Stimulated activated CD4-positive, alpha-beta T cell treated with anti-CD3 and anti-CD28 coated beads, Interleukin-12 subunit alpha, Interleukin-12 subunit beta, amount 100 ng/mL, for 4 hours (primary cell): Measurements from ENCODE around the gene NUDT19.
A peak's percentile ranks its signal among the peaks of the same experiment; 100 is the strongest.
"Not testable (repeated sequence)": the region's sequence is repeated elsewhere in the genome, so short reads cannot be mapped to it uniquely, and the experiment has no call there.

Source experiments
- DNase-seq: peaks from one replicate; pipeline ENCODE4 v3.0.0-alpha.2; 2020

The NUDT19 gene

DNA sequence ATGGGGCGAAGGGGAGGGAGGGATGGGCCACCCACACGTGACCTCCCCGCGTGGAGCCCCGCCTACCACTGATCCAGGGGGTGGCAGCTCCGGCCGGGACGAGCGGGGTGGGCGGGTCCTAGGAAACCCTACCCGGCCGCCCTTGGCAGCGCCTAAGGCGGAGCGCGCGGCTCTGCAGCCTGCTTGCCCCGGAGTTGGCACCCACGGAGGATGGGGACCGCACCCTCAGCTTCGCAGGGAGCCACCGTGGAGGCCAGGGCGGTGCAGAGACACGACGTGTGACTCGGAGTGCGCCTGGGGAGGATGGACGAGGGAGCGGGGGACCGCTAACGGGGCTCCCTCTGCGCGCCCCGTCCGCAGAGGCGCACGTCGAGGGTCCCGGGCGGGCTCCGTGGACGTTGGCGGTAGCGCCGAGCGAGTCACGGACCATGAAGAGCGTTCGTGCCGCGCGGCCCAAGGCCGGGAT, 15.9 kb upstream of the NUDT19 start, which contains the start of gene RGS9BP:
TSS of gene RGS9BP (plus strand) at position 129 of the 466 bp plus-strand sequence. CDS start 416 bp downstream, outside the sequence.
- DNase-seq: peak; percentile 60

DNA sequence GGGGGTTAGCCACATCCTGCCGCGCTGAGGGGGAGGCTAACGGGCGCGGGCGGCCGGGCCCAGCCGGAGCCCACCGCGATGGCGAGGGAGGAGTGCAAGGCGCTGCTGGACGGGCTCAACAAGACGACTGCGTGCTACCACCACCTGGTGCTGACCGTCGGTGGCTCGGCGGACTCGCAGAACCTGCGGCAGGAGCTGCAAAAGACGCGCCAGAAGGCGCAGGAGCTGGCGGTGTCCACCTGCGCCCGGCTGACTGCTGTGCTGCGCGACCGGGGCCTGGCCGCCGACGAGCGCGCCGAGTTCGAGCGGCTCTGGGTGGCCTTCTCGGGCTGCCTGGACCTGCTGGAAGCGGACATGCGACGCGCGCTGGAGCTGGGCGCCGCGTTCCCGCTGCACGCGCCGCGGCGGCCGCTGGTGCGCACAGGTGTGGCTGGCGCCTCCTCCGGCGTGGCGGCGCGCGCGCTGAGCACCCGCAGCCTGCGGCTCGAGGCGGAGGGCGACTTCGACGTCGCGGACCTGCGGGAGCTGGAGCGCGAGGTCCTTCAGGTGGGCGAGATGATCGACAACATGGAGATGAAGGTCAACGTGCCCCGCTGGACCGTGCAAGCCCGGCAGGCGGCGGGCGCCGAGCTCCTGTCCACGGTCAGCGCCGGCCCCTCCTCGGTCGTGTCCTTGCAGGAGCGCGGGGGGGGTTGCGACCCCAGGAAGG, 15.3 kb upstream of the NUDT19 start:
- DNase-seq: peak; percentile 10

DNA sequence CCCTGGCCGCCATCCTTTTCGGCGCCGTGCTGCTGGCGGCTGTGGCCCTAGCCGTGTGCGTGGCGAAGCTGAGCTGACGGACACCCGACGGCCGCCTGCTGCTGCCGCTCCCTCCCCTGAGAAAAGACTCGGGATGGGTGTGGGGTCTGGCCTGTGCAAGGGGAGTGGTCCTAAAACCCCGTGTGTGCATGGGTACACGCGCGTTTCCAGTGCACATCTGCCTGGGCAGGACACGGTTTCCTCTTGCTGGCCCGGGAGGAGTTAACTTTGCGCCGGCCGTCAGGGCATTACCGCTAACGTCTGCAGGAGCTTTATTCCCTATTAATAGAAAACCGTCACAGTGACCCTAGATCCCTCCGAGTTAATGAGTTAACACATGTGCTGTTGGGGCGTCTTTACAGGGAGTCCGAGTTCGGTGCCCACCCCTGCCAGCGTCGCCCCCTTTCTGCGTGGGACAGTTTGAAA, 14.7 kb upstream of the NUDT19 start:
- no peak for DNase-seq

DNA sequence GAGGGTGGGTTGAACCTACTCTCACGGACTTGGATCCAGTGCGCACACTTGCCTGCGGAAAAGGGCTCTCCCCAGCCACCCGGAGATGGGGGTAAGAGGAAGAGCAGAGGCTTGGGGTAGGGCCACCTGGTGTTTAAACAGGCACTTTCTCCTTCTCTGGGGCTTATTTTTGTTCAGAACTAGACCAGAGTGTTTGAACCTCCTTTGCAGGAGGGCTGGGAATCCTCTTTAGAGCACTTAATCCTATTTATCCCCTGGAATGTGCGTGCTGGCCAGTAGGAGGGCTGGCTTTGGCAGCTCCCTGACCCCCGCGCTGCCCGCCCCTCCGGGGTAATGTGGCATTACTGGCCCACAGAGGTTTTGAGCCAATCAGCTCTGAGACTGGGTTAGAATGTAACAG, 14.0 kb upstream of the NUDT19 start:
- DNase-seq: no peak

DNA sequence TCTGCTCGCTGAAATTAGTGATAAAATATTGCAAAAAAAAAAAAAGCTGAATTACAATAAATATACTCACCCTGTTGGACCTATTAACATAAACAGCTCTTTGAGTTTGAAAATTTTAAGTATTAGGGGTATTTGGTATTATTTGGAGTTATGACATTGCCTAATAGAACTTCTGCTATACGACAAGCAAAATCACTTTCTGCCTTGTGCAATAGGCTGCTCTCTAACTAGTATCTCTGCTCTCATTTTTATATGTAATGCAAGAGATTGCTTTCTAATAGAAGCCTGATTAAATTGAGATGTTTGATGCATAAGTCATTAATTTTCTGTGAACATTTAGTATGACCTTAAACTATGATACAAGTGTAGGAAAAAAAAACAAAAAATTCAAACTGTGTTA, 10.6 kb upstream of the NUDT19 start:
- no peak for DNase-seq

DNA sequence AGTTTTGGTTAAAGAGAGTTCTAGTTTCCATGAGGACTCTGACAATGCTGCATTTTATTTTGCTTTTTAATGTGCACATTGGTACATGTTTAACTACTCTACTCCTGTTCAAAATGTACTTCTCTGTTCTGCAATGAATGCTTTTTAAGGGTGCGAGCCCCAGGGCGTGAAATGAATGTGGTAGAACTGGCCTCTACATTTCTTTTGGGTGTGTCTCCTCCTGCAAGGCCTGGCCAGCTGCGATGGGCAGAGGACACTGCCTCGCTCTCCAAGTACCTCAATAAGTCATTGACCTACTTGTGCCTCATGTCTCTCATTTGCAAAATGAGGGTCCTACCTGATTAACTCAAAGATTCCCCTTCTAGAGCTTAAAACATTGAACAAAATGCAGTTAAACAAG, 9.3 kb upstream of the NUDT19 start:
- no peak for DNase-seq

DNA sequence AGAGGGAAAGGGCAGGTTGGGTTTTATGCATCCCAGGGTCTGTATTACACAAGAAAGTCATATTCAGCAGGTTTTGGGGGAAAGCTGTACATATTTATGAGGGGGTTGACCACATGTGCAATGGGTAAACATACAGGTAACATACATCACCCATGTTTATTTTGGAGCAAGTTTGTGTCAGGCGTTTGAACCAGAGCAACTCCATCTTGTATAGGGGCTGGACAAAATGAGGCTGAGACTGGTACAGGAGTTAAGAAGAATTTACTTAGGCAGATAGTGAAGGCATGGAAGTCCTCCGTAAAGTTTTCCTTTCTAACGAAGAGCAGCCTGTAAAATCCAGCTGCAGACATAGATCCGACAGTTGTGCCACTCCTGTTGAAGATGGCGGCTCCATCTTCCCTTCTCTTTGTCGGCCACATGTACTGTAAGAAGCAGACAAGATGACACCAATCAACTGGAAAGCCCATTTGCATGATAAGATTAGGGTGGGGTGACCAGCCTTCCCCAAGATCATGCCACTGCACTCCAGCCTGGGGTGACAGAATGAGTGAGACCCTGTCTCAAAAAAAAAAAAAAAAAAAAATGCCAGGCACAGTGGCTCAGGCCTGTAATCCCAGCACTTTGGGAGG, 4.7 kb upstream of the NUDT19 start:
- no peak for DNase-seq

DNA sequence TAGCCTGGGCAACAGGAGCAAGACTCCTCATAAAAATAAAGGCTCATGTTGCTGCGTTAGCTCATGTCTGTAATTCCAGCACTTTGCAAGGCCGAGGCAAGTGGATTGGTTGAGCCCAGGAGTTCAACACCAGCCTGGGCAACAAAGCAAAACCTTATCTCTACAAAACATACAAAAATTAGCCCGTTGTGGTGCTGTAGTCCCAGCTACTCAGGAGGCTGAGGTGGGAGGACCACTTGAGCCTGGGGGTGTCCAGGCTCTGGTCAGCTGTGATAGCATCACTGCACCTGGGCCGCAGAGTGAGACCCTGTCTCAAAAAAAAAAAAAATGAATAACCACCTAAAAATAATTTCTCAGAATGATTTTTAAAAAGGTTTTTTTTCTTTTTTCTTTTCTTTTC, 3.9 kb upstream of the NUDT19 start:
- no peak for DNase-seq

DNA sequence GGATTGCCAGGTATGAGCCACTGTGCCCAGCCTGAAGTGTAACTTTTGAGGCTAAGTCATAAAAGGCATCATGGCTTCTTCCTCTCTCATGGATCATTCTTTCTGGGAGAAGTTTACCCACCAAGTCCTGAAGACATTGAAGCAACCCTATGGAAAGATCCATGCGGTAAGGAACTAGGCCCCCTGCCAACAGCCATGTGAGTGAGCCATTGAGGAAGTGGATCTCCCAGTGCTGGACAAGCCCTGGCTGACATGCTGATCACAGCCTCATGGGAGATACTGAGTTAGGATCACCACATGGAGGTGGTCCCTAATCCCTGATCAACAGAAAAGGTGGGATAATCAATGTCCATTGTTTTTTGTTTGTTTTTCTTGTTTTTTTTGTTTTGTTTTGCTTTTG, 3.3 kb upstream of the NUDT19 start:
- DNase-seq: no peak

DNA sequence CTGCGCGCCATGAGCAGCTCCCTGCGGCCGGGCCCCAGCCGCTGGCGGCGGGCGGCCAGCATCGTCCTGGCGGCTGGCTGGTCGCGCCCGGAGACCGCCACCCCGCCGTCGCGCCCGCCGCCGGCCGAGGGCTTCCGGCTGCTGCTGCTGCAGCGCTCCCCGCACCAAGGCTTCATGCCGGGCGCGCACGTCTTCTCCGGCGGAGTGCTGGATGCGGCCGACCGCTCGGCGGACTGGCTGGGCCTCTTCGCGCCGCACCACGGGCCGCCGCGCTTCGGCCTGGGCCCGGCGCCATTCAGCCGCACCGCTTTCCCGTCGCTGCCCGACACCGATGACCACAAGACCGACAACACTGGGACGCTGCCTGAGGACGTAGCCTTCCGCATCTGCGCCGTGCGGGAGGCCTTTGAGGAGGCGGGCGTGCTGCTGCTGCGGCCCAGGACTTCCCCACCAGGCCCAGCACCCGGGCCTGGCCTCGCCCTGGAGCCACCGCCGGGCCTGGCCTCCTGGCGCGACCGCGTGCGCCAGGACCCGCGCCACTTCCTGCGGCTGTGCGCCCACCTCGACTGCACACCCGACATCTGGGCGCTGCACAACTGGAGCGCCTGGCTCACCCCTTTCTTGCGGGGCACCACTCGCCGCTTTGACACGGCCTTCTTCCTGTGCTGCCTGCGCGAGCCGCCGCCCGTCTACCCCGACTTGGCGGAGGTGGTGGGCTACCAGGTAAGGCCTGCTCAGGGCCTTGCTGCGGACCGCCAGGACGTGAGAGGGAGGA, 518 bp downstream of the NUDT19 start:
- DNase-seq: peak; percentile 52

DNA sequence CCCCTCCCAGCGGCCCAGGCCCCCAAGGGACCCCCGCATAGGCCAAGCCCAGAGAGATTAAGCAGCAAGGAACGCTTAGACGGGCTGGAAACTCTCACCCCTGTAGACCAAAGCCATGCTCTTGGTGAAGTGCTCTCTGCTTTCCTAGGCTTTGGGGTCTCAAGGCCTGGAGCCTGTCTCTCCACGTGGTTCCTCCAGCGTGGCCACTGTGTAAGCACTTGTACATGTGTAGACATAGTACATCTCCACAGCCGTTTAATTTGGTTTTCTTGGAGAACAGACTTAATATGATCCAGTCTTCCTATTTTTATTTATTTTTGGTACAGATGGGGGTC, 1.1 kb downstream of the NUDT19 start:
- no peak for DNase-seq

DNA sequence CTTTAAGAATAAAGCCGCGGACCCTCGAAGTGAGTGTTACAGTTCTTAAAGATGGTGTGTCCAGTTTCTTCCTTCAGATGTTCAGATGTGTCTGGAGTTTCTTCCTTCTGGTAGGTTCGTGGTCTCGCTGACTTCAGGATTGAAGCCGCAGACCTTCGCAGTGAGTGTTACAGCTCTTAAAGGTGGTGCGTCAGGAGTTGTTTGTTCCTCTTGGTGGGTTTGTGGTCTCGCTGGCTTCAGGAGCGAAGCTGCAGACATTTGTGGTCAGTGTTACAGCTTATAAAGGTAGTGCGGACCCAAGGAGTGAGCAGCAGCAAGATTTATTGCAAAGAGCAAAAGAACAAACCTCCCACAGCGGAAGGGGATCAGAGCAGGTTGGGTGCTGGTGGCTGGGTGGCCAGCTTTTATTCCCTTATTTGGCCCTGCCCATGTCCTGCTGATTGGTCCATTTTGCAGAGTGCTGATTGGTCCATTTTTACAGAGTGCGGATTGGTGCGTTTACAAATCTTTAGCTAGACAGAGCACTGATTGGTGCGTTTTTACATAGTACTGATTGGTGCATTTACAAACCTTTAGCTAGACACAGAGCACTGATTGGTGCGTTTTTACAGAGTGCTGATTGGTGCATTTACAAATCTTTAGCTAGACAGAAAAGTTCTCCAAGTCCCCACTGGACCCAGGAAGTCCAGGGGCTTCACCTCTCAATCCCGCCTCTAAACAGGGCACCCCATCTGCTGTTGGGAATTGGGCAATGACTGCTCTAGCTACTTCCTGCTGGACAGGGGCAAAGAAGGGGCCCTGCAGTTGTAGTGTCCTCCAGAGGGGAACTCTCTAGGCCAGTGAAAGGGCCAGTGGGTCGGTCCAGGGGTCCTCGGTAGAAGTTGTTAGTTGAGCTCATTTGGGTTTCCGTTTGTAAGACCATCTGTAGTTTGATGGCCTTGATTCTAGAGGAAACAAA, 1.8 kb downstream of the NUDT19 start:
- not testable (repeated sequence) for DNase-seq

DNA sequence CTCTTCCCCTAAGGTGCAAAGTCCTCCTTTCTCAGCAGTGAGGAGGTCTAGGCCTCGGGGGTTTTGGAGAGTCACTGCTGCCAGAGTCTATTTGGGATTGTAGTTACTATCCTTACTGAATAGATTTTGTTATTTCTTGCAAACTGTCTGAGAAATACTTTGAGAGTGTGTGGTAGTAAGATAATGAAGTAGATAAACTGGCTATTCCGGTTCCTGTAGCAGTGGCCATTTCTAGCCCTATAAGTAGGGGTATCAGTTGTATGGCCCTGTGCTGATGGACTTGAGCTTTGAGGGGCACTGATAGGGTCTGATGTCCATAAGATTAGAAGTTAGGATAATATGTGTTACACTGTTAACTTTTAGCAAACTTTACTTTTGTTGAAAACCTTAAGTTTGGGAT, 2.7 kb downstream of the NUDT19 start:
- not testable (repeated sequence) for DNase-seq

DNA sequence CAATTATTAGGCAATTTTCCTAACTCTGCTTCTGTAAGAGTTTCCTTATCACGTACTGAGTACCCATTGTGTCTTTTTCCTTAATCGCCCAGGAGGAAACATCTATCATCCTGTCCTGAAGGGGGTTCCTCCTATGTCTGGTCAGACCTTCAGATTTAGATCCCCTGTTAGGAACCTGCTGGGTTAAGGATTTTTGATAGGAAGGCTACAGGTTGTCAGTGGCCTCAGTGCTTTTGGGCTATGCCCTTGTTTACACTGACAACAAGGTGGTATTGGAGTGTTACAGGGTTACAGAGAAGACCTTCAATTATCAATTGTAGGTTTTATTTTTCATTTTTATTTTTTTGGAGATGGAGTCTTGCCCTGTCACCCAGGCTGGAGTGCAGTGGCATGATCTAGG, 3.2 kb downstream of the NUDT19 start:
- not testable (repeated sequence) for DNase-seq

DNA sequence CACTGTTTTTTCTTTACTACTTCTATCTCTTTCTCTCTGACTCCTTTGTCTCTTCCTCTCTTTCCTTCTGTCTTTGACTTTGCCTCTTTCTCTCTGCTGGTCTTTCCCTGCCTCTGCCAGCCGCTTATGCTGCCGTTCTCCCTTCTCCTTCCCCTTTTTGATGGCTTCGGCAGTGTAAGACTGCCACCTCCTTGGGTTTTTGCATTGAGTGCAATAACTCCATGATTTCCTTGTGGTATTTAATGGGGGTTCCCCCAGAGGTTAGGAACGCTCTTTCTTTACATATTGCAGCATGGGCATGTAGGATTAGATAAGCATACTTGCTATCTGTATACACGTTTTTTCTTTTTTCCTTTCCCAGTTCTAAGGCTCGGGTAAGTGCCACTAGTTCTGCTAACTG, 3.9 kb downstream of the NUDT19 start:
- DNase-seq: not testable (repeated sequence)

DNA sequence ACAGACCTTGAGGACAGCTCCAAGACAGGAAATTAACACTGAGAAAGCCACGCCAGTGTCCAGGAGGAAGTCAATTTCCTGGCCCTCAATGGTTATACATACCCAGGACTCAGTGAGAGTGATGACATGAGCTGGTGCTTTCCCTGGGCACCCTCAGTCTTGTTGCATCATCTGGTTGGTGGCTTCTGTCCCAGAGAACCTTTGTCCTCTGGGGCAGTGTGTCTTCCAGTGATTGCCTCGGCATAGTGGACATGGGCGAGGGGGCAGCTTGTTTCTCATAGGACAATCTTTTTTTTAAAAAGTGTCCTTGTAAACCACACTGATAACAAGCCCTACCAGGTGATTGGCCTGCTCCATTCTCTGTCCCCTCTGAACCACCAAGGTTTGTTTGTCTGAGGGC, 5.2 kb downstream of the NUDT19 start:
- DNase-seq: not testable (repeated sequence)

DNA sequence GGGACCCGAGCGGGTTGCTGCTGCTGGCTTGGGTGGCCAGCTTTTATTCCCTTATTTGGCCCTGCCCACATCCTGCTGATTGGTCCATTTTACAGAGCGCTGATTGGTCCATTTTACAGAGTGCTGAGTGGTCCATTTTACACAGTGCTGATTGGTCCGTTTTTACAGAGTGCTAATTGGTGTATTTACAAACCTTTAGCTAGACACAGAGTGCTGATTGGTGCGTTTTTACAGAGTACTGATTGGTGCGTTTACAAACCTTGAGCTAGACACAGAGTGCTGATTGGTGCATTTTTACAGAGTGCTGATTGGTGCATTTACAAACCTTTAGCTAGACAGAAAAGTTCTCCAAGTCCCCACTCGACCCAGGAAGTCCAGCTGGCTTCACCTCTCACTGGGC, 8.5 kb downstream of the NUDT19 start:
- not testable (repeated sequence) for DNase-seq

DNA sequence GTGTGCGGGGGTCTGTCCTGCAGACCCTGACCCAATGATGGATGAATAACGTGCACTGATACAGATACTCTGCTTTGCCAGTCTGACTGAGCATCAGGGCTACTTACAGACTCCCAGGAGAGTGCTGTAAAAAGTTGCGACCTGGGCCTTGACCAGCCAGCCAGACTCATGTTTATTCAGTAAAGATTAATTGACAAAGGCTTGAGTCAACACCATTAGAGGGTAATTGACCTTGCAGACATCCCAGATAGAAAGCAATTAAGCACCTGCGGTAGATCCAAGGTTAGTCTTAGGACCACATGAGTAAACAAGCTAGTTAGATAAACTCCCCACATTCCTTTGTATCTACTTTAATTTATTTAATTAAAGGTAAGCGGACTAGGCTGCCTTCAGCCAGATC, 10.4 kb downstream of the NUDT19 start:
- DNase-seq: no peak

DNA sequence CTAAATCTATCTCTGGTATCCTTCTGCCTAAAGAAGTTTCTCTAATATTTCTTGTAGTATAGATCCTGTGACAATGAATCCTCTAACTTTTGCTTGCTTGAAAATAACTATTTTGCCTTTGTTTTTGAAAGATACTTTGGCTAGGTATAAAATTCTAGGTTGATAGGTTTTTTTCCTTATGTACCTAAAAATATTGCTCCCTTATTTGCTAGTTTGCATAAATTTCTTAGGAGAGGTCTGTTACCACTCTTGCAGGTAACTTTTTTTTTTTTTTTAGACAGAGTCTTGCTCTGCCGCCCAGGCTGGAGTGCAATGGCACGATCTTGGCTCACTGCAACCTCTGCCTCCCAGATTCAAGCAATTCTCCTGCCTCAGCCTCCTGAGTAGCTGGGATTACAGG, 12.4 kb downstream of the NUDT19 start:
- not testable (repeated sequence) for DNase-seq

DNA sequence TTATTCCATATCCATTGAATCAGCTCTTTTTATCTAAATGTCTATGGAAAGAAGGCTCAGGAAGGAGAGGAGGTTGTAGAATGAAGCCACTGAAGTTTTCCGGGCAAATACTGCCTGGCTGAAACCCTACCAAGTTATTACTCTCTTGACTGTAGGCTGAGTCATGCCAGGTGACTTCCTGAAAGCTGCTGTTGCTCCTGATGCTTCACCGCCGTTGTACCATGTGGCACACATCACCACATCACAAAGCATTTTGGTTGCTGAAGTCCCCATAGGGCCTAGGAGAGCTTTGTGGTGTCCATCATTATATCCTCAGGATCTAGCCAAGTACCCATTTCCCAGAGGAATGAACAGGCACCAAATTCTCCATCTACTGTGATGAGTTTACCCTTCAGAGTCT, 16.8 kb downstream of the NUDT19 start:
- peak; percentile 15 for DNase-seq

DNA sequence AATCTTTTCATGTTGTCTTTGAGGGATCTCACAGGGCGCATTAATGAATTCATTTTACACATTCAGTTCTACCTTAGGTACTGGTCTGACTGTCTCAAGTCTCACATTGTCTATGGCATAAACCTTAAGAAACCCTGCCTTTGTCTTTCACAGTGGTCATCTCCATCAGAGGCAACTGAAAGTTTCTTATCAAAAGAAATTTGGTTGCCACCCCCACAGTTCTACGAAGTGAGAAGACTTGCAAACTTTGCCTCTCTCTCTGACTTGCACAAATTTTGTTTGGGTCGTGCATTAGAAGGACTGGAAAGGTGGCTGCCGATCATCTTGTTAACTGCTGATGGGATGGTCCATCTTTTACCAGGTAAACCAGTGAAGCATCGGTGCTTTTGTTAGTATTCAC, 17.4 kb downstream of the NUDT19 start:
- no peak for DNase-seq

DNA sequence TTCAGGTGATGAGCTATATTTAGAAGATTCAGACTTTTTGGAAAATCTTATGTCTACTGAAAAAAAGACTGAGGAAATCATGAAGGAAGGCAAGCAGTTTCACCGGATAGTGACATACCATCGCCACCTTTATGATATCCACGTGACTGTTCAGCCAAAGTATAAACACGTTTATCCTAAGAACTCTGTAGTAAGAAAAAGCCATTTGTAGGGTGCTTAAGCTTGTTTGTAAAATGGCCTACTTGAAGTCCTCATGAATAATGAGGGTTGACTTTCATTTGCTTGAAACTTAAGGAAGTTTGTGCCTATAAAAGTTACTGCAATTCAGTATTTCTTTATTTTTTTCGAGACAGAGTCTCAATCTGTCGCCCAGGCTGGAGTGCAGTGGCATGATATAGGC, 20.1 kb downstream of the NUDT19 start:
- DNase-seq: no peak

DNA sequence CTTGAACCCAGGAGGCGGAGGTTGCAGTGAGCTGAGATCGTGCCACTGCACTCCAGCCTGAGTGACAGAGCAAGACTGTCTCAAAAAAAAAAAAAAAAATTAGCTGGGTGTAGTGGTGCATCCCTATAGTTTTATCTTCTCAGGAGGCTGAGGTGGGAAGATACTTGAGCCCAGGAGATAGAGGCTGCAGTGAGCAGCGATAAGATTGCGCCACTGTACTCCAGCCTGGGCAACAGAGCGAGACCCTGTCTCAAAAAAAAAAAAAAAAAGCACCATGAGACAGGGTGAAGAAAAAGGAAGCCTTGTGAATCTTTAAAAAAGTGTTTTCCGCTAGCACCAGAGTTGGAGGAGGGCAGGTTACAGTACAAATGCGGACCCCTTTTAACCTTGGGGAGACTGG, 24.6 kb downstream of the NUDT19 start:
- not testable (repeated sequence) for DNase-seq
